H4 (cell line): ENCODE measurements around the gene RNASE2. TPM values are rescaled to one million over a fixed set of nuclear protein-coding genes. Genes with fewer than 3 reads are reported as not detected.
A peak's percentile ranks its signal among the peaks of the same experiment; 100 is the strongest.
"Not testable (repeated sequence)": the region's sequence is repeated elsewhere in the genome, so short reads cannot be mapped to it uniquely, and the experiment has no call there.

Experiments used
- DNase-seq: peaks from one replicate; pipeline ENCODE4 v3.0.0-alpha.2; 2015; ENCODE audit warnings: low spot score
- total RNA-seq: library from RNA; depleted of rRNA; stranded (reverse); fragments of >200 nt; shearing (Covaris generic); gene quantifications from 2 replicates; pipeline ENCODE4 v1.2.3, GENCODE V29; 2014; rRNA removed

The RNASE2 gene
- total RNA-seq = not detected in 2 replicates

GRCh38 chr14:20954736-20955537, at the start of gene RNASE2:
RNASE2 (plus strand) TSS chr14:20955487; CDS start chr14:20955772, 285 bp downstream.
- not testable (repeated sequence) for DNase-seq

GRCh38 chr14:20905676-20906075, 49.6 kb upstream of the RNASE2 start:
- DNase-seq = no peak

GRCh38 chr14:20907214-20907613, 48.1 kb upstream of the RNASE2 start:
- no peak for DNase-seq

GRCh38 chr14:20910822-20911221, 44.5 kb upstream of the RNASE2 start:
- not testable (repeated sequence) for DNase-seq

GRCh38 chr14:20919038-20919756, 36.1 kb upstream of the RNASE2 start:
- DNase-seq = not testable (repeated sequence)

GRCh38 chr14:20923766-20924297, 31.5 kb upstream of the RNASE2 start:
- DNase-seq = not testable (repeated sequence)

- DNase-seq = no peak
Measured at GRCh38 chr14:20934148-20934762, 21.0 kb upstream of the RNASE2 start.

- no peak for DNase-seq
Measured at GRCh38 chr14:20935303-20935984, 19.8 kb upstream of the RNASE2 start.

GRCh38 chr14:20945146-20945545, 10.1 kb upstream of the RNASE2 start:
- DNase-seq = not testable (repeated sequence)

GRCh38 chr14:20946707-20947106, 8.6 kb upstream of the RNASE2 start:
- not testable (repeated sequence) for DNase-seq

- DNase-seq = not testable (repeated sequence)
Measured at GRCh38 chr14:20955538-20955873, 219 bp downstream of the RNASE2 start.

GRCh38 chr14:20956376-20956976, 1.2 kb downstream of the RNASE2 start:
- DNase-seq = no peak

- DNase-seq = not testable (repeated sequence)
Measured at GRCh38 chr14:20958946-20959345, 3.7 kb downstream of the RNASE2 start.

- no peak for DNase-seq
Measured at GRCh38 chr14:20969336-20969735, 14.0 kb downstream of the RNASE2 start.

GRCh38 chr14:20970647-20970982, 15.3 kb downstream of the RNASE2 start:
- no peak for DNase-seq

- peak; percentile 87 for DNase-seq
Measured at GRCh38 chr14:20970983-20971704, 15.9 kb downstream of the RNASE2 start.

GRCh38 chr14:20971705-20972021, 16.4 kb downstream of the RNASE2 start:
- no peak for DNase-seq

- no peak for DNase-seq
Measured at GRCh38 chr14:20973501-20973900, 18.2 kb downstream of the RNASE2 start.

- no peak for DNase-seq
Measured at GRCh38 chr14:20976291-20976690, 21.0 kb downstream of the RNASE2 start.

GRCh38 chr14:20978687-20979086, 23.4 kb downstream of the RNASE2 start:
- DNase-seq = no peak

- no peak for DNase-seq
Measured at GRCh38 chr14:20980906-20981305, 25.6 kb downstream of the RNASE2 start.
